ENCODE data around the gene FGF12.

- TF ChIP-seq POLR2A (IDR thresholded peaks at IDR 0.05) (no peak), CTCF (IDR thresholded peaks at IDR 0.05) (no peak), POLR2AphosphoS5 (IDR thresholded peaks at IDR 0.05) (no peak)
Observed at GRCh38 chr3:192419312-192419711, 308.0 kb downstream of the FGF12 start.
